HG02840 (cell line): ENCODE data around the gene ATAD3C.
"Not testable (repeated sequence)": the region's sequence is repeated elsewhere in the genome, so short reads cannot be mapped to it uniquely, and the experiment has no call there.

Experiments used
- ATAC-seq: cut with Tn5 transposase; IDR thresholded peaks from one replicate; pipeline ENCODE4 v1.9.1; 2021; ENCODE audit warnings: mild to moderate bottlenecking, moderate library complexity, moderate number of reproducible peaks; ENCODE audit not compliant: unreplicated experiment, low FRiP score

The ATAD3C gene, protein sequence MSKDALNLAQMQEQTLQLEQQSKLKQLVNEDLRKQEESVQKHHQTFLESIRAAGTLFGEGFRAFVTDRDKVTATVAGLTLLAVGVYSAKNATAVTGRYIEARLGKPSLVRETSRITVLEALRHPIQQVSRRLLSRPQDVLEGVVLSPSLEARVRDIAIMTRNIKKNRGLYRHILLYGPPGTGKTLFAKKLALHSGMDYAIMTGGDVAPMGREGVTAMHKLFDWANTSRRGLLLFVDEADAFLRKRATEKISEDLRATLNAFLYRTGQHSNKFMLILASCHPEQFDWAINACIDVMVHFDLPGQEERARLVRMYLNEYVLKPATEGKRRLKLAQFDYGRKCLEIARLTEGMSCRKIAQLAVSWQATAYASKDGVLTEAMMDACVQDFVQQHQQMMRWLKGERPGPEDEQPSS

DNA sequence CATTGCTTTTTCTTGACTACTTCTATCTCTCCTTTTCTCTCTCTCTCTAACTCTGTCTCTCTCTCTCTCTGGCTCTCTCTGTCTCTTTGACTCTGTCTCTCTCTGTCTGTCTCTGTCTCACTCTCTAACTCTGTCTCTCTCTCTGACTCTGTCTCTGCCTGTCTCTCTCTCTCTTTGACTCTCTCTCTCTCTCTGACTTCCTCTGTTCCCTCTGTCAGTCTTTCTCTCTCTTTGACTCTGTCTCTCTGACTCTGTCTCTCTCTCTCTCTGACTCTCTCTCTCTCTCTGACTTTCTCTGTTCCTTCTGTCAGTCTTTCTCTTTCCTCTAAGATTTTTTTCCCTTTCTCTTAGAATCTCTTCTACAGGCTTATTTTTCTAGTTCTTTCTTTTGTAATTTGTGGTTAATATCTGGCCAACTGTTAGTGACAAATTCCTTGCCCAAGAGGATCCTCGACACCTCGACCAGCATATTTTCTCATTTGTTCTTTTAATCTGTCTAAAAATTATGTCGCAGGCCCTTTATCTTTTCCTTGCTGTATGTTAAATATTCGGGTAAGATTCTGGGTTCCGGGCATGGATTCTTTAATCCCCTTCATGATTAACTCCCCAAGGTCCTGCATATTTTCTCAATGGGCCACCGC is at the start of gene ATAD3C:
TSS of gene ATAD3C (plus strand) at position 591 of the 641 bp plus-strand sequence. CDS start 995 bp downstream, outside the sequence.
- no peak for ATAC-seq

DNA sequence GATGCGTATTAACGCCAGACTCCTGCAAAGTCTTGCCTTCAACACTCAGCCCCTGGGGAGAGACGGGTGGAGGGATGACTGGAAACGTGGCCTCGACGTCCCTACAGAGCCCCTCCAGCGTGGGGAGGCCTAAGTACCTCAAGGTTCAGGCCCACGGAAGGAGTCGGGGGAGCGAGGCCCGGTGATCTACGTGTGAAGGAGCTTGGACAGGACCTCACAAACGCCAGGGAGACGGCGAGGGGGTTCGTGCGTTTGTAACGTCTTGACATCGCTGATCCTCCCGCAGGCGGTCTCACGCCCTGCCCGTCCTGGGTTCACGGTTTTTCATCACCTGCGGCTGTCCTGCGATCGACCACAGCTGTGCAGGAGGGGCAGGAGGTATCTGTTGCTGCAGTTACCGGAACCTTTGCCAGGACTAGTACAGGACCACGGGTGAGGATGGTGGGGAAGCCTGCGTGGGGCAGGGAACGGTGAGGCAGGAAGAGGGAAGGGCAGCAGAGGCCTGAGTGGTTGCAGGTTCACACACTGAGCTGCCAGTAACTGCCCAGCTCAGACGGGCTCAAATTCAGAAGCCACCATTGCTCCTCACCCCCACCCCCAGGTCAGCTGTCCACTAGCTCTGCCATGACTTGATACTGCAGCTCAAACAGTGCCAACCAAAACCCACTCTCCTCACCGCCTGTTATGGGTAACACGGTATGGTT is 49.5 kb upstream of the ATAD3C start:
- ATAC-seq, result no peak

DNA sequence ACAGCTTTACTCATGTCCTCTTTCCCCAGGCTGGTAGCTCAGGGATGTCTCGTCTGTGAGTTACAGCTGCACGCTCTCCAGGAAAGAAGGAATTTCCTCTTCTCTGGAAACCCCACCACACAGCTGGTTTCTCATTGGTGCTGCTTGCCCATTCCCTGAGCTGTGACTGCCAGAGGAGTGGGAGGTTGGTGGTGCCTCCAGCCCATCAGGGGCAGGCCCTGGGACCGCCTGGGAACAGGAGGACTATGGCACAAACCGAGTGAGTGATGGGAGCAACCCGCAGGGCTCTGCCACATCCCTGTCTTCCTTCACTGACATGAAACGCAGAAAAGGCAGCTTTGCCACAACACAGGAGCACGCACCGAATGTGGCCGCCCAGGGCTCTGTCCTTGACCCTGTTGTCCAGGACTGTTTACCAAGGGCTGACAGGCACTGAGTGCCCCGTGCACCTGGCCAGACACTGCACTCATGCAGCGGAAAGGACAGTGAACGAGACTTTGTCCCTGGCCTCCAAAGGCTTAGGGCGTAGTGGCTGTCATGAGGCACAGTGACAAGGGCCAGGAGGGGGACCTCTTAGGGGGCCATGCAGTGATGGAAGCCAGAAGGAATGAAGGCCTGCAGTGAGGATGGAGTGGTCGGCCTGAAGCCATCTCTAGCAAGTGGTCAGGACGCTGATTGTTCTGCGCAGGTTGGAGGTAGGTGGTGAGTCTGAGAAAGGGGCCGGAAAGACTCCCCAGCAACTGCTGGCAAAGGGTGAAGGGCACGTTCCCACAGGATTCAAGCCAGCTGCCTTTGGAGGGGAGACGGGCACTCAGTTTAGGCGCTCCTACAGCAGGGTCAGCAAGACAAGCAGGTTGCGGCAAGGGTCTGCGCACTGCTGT is 48.7 kb upstream of the ATAD3C start:
- ATAC-seq, result no peak

DNA sequence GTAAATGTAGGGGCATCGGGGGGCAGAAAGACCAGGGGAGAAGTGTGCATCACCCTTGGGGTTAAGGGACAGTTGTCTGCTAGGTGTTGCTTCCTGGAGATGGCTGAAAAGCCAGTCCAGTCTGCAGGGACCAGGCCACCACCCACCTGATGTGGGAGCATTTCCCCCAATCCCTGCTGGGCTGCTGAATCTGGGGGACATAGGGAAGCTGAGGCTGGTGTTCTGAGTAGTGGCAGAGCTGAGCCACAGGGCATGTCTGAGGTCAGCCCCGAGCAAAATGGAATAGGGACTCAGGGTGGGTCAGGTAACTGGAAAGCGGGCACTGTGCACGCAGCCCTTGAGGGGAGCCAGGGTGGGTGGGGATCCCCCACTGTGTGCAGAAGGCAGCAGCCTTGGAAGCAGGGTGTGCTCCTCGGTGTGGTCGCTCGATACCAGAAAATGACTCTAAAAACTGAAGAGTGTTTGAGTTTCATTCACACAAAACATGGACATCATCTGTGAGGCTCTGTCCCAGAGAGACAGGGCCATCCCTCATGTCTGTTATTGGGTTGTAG is 48.0 kb upstream of the ATAD3C start:
- ATAC-seq, result no peak

DNA sequence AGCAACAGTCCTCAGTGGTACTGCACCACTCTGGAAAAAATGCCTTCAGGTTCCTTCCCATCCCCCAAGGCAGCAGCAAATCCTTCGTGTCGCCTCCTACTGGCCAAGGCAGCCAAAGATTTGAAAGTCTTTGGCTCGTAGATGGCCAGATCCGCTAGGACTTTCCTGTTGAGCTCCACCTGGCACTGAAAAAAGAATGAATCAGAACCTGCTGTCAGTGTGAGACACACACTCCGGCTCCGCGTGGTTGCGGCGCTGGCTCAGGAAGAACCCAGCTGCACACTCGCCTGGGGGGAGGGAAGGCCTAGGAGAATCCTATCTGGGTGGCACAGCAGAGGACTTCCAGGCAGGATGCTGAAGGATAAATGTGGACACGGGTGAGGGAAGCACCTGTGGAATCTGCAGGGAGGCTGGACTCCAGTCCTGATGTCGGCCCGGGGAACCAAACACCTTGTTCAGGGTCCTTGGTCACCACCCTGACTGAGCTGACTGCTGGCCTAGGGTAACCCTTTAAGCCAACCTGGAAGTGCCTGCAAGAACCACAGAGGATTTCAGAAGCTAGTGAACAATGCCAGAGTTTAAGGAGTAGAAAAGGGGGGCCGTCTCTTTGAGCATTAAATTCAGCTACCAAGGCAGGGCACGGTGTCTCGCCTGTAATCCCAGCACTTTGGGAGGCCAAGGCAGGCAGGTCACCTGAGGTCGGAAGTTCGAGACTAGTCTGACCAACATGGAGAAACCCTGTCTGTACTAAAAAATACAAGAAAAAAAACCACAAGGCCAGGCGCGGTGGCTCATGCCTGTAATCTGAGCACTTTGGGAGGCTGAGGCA is 47.2 kb upstream of the ATAD3C start:
- no peak for ATAC-seq

DNA sequence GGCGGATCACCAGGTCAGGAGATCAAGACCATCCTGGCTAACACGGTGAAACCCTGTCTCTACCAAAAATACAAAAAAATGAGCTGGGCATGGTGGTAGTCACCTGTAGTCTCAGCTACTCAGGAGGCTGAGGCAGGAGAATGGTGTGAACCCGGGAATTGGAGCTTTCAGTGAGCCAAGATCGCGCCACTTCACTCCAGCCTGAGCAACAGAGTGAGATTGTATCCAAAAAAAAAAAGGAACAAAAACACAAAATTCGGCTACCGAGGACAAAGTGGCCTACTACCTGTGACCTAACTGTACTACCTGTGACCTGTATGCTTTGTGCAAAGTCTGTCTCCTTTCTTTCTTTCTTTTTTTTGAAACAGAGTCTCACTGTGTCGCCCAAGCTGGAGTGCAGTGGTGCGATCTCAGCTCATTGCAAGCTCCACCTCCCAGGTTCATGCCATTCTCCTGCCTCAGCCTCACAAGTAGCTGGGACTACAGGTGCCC is 46.5 kb upstream of the ATAD3C start:
- not testable (repeated sequence) for ATAC-seq

DNA sequence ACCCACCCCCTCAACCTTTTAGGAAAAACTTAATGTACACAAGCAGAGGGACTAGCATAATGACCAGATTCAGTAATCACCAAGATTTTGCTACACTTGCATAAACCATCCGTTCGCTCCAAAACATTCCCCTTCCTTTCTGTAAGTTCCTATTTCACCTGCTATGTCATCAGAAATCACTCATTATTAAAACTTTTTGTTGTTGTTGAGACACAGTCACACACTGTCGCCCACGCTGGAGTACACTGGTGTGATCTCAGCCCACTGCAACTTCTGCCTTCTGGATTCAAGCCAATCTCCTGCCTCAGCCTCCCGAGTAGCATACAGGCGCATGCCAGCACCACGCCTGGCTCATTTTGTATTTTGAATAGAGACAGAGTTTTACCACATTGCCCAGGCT is 45.8 kb upstream of the ATAD3C start:
- ATAC-seq, result no peak

DNA sequence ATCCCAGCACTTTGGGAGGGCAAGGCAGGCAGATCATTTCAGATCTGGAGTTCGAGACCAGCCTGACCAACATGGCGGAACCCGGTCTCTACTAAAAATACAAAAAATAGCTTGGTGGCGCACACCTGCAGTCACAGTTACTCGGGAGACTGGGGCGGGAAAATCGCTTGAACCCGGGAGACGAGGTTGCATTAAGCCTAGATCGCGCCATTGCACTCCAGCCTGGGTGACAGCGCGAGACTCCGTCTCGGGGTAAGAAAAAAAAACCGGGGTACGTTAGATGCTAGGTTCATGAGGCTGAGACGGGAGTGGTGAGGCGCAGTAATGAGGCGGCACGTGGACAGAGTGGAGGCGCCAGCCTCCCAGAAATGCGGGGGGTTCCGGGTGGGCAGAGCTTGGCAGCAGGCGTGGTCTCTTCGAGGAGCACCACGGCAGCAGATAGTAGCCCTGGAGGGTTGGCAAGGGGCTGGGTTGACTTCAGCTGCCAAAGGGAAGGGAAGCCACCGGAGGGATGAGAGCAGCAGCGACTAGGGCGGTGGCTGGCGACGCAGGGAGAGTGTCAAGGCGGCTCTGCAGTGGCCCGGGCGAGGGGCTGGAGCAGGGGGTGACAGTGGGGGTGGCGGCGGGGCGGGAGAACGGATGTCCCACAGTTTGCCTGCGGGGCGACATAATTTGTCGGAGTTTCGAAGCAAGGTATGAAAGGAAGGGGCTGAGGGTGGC is 43.2 kb upstream of the ATAD3C start:
- ATAC-seq, result no peak

DNA sequence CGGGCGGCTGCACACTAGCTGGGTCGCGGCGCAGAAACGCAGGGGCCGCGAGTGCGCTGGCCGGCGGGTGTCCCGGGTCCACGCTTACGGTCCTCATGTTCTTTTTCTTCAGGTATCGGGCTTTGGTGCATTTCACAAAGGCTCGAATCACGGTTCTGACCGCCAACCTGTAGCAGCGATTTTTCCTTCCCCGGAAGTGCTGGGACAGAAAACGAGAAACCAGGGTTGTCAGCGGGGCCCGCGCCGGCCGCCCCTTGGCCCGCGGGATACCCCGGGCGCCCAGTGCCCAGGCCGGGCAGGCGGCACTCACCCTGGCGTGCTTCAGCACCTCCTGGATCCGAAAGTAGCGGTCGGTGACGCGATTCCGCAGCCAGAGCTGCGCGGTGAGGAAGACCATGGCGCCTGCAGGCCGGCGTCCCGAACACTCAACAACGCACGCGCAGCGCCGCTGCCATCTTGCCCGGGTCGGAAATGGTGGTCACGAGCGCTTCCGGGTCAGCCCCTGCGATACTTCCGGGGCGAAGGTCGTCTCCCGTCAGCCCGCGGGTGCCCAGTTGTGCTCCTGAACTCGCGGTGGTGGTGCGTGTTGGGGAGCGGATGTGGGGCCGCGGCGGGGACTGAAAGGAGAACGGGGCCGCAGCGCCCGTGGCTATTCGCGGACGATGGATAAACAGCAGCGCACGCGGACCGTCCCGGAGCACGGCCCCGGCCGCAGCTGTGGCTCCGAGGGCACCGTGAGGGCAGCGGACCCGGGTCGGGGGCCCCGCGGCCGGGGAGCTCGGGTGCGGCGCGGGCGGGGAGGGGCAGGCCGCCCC is 42.5 kb upstream of the ATAD3C start, which contains the start of gene MRPL20:
TSS of gene MRPL20 (minus strand) at position 473 of the 815 bp plus-strand sequence. CDS start at position 397, 76 bp downstream.
- ATAC-seq, result peak; percentile 93

DNA sequence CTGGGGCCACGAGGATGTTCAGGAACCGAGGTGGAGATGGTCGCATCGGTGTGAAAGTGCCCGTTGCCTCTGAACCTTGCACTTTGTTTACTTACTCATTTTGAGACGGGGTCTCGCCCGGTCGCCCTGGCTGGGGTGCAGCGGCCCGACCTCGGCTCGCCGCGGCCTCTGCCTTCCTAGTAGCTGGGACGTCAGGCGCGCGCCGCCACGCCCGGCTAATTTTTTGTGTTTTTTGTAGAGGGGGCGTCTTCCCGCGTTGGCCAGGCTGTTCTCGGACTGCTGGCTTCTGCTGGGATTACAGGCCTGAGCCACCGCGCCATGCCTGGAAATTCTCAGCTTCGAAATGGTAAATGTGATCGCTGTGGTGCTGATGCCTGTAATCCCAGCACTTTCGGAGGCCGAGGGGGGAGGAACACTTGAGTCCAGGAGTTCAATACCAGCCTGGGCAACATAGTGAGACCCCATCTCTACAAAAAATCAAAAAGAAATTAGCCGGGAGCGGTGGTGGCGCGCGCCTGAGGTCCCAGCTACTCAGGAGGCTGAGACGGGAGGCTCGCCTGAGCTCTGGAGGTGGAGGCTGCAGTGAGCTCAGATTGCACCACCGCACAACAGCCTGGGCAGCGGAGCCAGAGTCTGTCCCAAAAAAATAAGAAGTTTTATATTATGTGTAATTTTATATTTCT is 41.7 kb upstream of the ATAD3C start:
- ATAC-seq, result peak; percentile 30

DNA sequence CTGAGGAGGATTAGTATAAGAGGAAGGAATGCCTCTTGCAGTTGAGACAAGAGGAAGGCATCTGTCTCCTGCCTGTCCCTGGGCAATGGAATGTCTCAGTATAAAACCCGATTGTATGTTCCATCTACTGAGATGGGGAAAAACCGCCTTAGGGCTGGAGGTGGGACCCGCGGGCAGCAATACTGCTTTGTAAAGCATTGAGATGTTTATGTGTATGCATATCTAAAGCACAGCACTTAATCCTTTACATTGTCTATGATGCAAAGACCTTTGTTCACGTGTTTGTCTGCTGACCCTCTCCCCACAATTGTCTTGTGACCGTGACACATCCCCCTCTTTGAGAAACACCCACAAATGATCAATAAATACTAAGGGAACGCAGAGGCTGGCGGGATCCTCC is 39.3 kb upstream of the ATAD3C start:
- ATAC-seq, result not testable (repeated sequence)

DNA sequence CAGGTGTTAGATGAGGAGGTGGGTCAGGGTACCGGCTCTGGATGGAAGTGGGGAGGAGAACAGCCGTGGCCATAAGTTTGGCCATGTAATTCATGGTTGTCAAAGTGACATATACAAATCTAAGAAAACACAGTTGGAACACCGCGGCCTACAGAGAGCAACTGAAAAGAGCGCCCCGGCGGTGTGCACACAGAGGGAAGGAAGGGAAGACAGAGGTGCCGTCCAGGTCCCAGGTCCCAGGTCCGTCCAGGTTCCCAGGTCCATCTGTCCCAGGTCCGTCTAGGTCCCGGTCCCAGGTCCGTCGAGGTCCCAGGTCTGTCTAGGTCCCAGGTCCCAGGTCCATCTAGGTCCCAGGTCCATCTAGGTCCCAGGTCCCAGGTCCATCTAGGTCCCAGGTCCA is 37.9 kb upstream of the ATAD3C start:
- no peak for ATAC-seq

DNA sequence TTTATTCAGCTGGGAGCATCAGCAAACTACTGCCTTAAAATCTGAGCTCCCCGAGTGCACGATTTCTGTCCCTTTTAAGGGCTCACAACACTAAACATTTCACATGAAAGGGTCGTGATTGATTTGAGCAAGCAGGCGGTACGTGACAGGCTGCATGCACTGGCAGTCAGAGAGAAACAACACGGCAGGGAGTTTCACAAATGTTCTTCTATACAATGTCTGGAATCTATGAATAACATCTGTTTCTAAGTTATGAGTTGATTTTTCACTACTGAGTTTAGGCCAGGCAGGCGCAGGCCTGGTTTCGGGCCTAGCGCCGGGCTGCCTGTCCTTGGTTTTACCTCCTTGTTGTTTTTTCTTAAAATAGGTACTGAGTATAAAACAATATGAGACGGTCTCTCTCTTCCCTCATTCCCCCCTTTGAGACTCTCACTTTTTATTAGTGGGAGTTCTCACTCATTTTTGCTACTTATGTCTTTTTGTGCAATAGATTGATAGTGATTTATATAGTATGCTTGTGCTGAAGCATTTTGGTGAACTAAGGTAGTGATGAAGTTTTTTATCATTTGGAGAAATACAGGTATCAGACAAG is 37.1 kb upstream of the ATAD3C start:
- not testable (repeated sequence) for ATAC-seq

DNA sequence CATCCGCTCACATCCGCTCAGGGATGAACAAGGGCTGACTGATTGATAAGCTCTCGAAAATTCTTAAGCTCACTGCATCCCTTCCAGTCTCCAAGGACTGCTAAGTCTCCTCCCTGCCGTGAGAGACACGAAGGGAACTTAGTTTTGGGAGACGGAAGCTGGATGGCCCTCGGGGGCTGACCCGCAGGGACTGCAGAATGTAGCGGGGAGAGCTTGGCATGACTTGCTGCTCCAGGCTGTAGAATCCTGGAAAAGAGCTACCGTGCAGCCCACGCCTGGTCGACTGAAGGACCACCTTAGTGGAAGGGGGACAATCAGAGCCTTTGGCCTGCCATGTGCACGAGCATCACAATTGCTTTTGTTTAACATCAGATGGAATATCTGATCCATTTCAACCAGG is 33.7 kb upstream of the ATAD3C start:
- no peak for ATAC-seq

DNA sequence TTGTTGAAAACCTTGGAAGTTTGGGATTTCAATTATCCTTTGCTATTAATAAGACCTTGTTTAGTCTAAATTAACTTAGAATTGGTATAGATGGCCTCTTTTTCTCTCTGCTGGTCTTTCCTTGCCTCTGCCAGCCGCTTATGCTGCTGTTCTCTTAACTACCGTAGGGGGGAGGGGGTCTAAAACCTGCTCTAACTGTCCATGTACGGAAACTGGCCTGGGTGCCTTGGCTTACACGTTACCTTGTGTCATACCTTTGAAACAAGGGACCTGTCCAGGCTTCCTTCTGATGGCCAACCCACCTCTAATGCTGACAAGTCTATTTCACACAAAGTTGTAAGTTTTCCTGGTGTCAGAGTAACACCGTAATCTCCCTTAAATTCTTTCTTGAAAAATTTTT is 32.1 kb upstream of the ATAD3C start:
- ATAC-seq, result not testable (repeated sequence)

DNA sequence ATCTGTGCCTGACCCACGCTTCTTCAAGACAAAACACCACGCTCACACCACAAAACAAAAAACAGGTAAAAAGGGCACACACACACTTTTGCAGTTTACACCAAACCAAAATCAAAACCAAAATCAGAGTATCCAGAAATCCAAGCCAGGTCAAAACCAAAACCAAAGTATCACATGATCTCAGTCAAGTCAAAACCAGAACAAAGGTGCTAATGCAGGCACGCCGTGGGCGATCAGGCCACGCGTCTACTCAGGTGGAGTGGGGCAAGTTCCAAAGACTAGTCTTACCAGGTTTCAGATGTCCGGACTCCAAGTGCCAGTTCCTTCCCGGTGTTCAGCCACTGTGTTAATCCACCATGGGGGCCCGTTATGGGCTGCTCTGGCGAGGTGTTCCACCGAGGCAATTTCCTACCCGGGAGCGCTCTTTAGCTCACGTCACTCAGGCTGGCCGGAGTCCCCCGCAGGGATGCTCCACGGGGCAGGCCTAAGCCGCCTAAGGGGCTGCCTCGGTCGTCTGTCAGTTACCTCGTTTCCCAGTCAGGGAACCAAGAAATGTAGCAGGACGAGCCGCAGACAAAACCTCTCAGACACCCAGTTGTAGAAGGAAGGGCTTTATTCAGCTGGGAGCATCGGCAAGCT is 31.5 kb upstream of the ATAD3C start:
- ATAC-seq, result not testable (repeated sequence)
